T-helper 2 cell treated with Interferon-gamma antibody and Interleukin-4, amounts not matched to agents 5 μg/mL and 100 μg/mL, for 36 hours (primary cell): ENCODE results near the gene SRSF12.

Source experiments
- DNase-seq: peaks from one replicate; pipeline ENCODE4 v3.0.0; 2021; ENCODE audit warnings: low spot score
- H3K27ac Mint-ChIP-seq: one replicate; pipeline ENCODE4 v1.8.0; 2021; ENCODE audit warnings: mild to moderate bottlenecking, mixed read lengths
- H3K27me3 Mint-ChIP-seq: one replicate; pipeline ENCODE4 v1.8.0; 2021; ENCODE audit warnings: low read depth, mixed read lengths
- H3K36me3 Mint-ChIP-seq: one replicate; pipeline ENCODE4 v1.8.0; 2021; ENCODE audit warnings: low read depth, mixed read lengths
- H3K4me1 Mint-ChIP-seq: one replicate; pipeline ENCODE4 v1.8.0; 2021; ENCODE audit warnings: low read depth, mixed read lengths
- H3K4me3 Mint-ChIP-seq: one replicate; pipeline ENCODE4 v1.8.0; 2022; ENCODE audit warnings: mild to moderate bottlenecking, moderate library complexity, mixed read lengths
- H3K9me3 Mint-ChIP-seq: one replicate; pipeline ENCODE4 v1.8.0; 2021; ENCODE audit warnings: mixed read lengths

Gene SRSF12

GRCh38 chr6:89050697-89051096 lies 67.2 kb downstream of the SRSF12 start:
- H3K36me3 Mint-ChIP-seq: no peaks in the 10 kb centered on the region
- H3K27me3 Mint-ChIP-seq: peaks cover 7% of the 10 kb centered on the region
- H3K27ac Mint-ChIP-seq: no peak overlapping the region
- H3K4me3 Mint-ChIP-seq: no peak overlapping the region
- peaks cover 4% of the 10 kb centered on the region for H3K9me3 Mint-ChIP-seq
- DNase-seq: no peak
- peaks cover 11% of the 10 kb centered on the region for H3K4me1 Mint-ChIP-seq

DNA sequence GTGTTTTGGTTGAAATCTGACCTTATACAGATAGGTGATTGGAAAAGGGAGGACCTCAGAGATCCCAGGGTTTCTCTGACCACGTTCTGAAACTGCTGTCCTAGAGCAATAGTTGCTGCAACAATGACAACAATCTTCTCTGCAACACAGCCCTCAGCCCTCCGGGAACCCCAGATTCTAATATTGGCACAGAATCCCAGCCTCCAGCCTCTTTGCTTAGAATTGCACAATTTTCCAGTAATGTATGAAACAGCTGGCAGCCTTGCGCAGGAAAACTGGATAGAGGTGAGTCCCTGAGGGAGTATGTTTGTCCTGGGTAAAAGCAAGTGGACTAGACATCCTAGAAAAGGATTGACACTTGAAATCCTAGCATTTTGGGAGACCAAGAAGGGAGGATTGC lies 67.7 kb downstream of the SRSF12 start:
- peaks cover 7% of the 10 kb centered on the region for H3K27me3 Mint-ChIP-seq
- H3K27ac Mint-ChIP-seq: no peak overlapping the region
- no peak overlapping the region for H3K4me3 Mint-ChIP-seq
- peaks cover 4% of the 10 kb centered on the region for H3K9me3 Mint-ChIP-seq
- peaks cover 11% of the 10 kb centered on the region for H3K4me1 Mint-ChIP-seq
- no peak for DNase-seq
- H3K36me3 Mint-ChIP-seq: no peaks in the 10 kb centered on the region

GRCh38 chr6:89048985-89049384 lies 68.9 kb downstream of the SRSF12 start:
- Mint-ChIP-seq H3K36me3 (no peaks in the 10 kb centered on the region), H3K27ac (no peak overlapping the region), H3K9me3 (peaks cover 2% of the 10 kb centered on the region), H3K4me3 (no peak overlapping the region), H3K27me3 (peaks cover 7% of the 10 kb centered on the region), H3K4me1 (peaks cover 11% of the 10 kb centered on the region)
- no peak for DNase-seq

DNA sequence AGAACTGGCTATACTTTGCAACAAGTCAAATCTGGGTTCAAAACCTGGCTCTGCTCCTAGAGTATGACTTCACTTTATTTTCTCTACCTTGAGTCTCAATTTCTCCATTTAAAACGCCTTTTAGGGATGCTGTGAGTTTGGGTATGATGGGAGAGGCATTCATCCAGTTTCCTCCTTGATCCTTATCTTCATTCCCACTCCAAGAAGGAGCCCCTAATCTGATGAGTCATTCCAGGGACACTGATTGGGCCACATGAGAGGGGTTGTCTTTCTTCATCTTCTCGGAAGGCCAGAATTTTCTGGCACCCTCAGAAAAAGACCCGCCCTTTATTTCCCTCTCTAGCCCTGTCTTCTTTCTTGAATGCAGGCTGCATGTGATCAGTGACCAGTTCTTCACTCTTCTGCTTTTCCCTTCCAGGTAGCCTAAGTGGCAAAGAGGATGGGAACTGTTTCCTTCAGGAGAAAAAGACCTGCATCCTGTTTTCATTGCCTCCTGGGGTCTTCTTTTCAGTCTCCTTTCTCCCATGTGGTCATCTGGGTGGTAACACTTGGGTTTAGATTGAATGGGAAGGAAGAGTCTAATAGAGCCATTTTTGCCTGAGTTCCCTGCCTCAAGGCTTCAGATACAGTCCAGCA lies 69.5 kb downstream of the SRSF12 start:
- Mint-ChIP-seq H3K9me3 (no peaks in the 10 kb centered on the region), H3K36me3 (no peaks in the 10 kb centered on the region), H3K4me1 (peaks cover 11% of the 10 kb centered on the region), H3K27me3 (peaks cover 7% of the 10 kb centered on the region), H3K27ac (no peak overlapping the region), H3K4me3 (no peak overlapping the region)
- no peak for DNase-seq

DNA sequence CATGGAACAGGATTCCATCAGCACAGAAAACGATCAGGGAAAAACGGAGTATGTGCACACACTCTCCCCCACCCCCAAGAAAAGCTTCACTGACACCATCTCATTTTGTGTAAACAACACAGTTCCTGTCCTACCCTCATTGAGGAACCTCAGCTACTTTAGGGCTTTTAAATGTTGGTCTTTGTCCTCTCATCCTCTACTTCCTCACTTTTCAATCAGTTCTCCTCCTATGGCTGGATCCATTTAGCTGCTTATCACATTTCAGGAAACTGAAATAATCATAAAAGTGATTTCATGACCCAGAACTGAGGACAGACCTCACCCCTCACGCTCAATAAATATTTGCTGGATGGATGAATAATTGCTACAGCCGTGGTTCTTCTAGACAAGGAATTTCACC lies 70.4 kb downstream of the SRSF12 start:
- Mint-ChIP-seq H3K4me1 (peaks cover 16% of the 10 kb centered on the region), H3K4me3 (no peak overlapping the region), H3K27ac (no peak overlapping the region), H3K36me3 (no peaks in the 10 kb centered on the region), H3K9me3 (no peaks in the 10 kb centered on the region), H3K27me3 (peaks cover 7% of the 10 kb centered on the region)
- DNase-seq: no peak
